Measurements from ENCODE around the gene FGF14.

DNA sequence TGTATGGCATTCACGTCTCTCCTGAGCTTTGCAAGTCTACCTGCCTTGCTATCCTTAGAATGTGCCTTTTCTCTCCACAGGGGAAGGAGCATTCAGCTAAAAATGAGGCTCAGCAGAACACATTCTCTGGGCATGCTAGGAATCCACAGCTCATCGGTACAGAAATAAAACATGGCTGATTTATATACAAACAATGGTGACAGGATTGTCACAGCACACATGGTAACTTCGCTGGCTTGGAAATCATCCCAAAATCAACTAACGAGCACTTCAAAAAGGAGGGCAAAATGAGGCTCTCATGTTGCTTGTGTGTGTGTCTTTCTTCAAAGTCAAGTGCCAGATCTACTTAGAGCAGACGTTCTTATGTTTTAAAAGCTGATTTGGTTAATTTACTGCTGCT, 373.0 kb downstream of the FGF14 start:
- TF ChIP-seq, protein P1, sequence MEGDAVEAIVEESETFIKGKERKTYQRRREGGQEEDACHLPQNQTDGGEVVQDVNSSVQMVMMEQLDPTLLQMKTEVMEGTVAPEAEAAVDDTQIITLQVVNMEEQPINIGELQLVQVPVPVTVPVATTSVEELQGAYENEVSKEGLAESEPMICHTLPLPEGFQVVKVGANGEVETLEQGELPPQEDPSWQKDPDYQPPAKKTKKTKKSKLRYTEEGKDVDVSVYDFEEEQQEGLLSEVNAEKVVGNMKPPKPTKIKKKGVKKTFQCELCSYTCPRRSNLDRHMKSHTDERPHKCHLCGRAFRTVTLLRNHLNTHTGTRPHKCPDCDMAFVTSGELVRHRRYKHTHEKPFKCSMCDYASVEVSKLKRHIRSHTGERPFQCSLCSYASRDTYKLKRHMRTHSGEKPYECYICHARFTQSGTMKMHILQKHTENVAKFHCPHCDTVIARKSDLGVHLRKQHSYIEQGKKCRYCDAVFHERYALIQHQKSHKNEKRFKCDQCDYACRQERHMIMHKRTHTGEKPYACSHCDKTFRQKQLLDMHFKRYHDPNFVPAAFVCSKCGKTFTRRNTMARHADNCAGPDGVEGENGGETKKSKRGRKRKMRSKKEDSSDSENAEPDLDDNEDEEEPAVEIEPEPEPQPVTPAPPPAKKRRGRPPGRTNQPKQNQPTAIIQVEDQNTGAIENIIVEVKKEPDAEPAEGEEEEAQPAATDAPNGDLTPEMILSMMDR (IDR thresholded peaks at IDR 0.05): no peak
- TF ChIP-seq EZH2phosphoT487 (IDR thresholded peaks at IDR 0.05): no peak
- TF ChIP-seq EZH2 (IDR thresholded peaks at IDR 0.05): no peak

Data from neural progenitor cell (in vitro differentiated cells).